Superior temporal gyrus (tissue), 1 donor: Measurements from ENCODE around the gene SPAG6.
A peak's percentile ranks its signal among the peaks of the same experiment; 100 is the strongest.

Experiments
- DNase-seq: peaks from one replicate; pipeline ENCODE4 v3.0.0-alpha.2; 2016; ENCODE audit errors: extremely low spot score

Gene SPAG6

DNA sequence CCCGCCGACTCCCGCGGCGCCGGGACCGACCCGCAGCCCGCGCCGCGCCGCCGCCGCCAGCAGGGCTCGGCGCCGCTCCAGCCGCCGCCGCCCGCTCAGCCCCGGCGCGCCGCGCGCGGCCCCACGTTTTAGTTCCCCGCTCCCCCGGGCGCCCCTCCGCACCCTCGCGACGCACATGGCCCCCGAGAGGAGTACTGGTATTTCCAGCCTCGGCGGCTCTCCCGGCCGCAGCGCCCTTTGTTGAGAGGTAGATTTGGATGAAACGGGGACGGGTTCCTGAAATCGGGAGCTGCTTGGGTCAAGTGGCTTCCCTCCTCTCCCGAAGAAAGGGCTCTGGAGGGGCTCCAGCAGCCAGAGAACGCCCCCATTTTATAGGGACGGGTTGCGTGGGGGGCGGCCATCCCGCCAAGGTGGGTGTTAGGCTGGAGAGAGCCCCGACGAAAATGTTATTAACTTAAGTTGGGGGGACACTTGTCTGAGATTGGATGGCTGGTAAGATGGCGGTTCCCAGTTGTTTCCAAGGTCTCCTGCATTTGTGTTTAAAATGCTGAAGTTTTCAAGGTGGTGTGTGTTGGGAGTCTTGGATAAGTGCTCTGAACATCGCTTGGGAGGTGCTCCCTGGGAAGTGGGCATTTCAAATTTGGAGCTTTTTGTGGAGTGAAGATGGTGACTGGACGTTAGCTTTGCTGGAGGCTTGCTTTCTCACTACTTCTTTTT, 23.2 kb upstream of the SPAG6 start:
- DNase-seq = peak; percentile 29

GRCh38 chr10:22322641-22323160, 22.6 kb upstream of the SPAG6 start:
- peak; percentile 62 for DNase-seq

DNA sequence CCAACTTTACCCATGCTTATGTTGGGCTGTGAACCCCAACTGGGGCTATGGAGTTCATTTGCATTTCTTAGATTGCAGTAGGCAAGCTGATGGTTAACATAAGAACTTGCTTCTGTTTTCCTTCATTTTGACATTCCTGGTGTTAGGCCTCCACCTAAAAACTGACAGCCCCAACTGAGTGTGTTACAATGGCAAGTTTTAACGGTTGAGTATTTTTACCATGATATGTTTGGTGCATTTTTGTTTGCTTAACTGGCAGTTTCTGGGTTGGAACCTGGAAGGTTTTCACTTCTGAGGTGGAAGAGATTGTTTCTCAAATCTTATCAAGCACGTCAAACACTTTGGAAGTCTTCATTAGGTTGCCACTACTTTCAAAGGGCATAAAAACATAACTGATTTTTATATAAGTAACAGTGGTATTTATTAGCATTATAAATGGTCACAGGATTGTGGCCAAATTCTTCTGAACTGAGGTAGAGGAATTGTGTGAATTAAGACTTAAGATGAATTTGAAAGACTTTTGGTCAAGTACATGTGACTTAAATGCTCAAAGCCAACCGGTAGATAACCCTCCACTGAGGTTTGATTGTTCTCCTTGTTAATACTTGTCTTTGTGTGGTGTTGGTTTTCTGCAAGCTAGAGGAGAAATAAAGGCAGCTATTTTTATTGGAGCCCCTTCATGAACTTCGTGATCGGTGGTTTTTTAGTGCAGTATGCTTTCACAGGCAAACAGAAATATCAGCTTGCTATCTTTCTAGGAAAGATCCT, 21.6 kb upstream of the SPAG6 start:
- peak; percentile 57 for DNase-seq

- peak; percentile 61 for DNase-seq
Measured at GRCh38 chr10:22324413-22324812, 20.9 kb upstream of the SPAG6 start.

- DNase-seq = peak; percentile 51
Measured at GRCh38 chr10:22324893-22325271, 20.4 kb upstream of the SPAG6 start.

GRCh38 chr10:22325272-22326144, 19.8 kb upstream of the SPAG6 start:
- DNase-seq = peak; percentile 34

GRCh38 chr10:22326145-22326702, 19.1 kb upstream of the SPAG6 start:
- DNase-seq = peak; percentile 46

GRCh38 chr10:22329150-22329549, 16.1 kb upstream of the SPAG6 start:
- no peak for DNase-seq

DNA sequence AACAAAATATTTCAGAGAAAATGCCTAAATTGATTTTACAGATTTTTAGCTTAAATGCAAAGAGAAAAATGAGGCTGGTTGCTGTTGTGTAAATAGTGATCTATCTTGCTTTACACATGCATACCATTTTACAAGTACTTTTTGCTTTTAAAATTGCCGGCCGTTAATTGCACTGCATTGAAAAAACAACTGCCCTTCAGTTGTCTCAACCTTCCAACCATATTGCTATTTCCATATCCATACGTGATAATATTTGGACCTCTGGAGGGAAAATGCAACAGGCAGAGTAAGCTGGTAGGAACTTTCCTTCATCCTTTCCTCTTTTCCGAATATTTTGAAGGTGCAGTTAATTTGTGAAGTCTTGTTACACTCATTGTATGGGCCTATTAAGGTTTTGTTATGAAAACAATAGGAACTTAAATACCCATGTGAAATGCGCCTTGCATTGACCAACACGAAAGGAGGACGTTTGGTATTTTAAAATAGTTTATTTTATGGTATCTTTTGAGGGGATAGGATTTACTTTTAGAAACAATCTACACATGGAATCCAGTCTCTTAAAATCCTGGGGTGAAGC, 13.1 kb upstream of the SPAG6 start:
- DNase-seq = peak; percentile 16

GRCh38 chr10:22333167-22333974, 11.9 kb upstream of the SPAG6 start:
- peak; percentile 21 for DNase-seq

- no peak for DNase-seq
Measured at GRCh38 chr10:22333975-22334282, 11.4 kb upstream of the SPAG6 start.

DNA sequence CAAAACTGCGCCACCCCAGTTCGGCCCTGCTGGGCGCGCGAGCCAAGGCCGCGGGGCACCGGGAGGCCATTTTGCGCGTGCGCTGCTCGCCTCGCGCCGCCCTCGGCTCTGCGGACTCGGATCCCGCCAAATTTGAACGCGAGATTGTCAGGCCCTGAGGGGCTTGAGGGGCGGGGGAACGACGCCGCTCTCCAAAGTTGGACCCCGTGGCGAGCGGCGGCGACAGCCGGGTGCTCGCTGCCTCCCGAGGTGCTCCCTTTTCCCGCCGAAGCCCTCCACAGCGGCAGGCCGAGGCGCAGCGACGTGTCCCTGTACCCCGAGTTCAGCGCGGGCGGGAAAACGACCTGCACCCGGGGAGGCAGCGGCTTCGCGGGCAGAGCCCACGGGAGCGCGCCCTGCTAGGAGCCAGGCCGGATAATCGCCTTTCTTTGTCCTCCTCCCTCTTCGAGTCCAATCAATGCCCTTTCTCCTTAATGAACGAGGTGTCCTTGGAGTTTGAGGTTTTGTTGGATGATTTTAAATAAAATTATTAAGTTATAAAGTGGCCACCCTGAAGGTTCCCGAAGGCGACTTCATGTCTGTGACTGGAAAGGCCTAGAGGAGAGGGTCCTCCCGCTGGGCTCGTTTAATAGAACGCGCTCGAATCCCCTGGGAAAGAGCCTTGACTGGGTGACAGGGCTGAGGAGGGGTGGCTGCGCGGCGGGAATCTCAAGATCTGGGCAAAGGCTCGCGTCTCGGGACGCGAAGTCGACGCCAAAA, 10.7 kb upstream of the SPAG6 start:
- DNase-seq = peak; percentile 33

DNA sequence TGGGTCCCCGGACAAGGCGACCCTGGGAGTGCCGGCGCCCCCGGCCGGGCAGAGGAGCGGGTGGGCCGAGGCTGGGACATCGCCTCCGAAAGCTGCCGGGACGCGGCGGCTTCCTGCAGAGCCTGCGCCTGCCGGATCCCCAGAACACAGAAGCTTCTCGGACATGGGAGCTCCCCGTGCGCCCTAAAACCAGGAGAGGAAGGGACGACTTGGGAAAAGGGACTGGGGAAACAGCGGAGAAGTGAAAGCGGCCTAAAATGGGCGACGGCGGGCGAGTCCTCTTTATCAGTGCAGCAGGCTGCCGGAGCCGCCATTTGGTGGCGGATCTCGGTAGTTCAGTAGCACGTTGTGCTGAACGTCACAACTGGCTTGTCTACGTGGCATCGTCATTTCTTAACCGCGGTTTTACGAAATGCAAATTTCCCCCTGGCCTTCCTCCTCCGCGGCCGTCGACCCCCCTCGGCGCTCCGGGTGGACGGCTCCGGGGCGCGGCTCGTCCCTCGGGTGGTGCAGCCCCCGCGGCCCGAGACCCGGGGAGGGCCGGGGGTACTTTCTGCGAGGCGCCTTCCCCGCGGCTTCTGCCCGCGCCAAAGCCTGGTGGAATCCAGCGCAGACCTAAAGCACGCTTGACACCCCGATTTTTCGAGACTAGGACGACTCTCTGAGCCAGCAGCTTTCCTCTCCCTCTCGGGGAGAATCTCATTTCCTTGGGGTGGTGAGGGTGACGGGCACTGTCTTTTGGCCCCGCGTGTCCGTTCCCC, 9.9 kb upstream of the SPAG6 start:
- DNase-seq = peak; percentile 66

DNA sequence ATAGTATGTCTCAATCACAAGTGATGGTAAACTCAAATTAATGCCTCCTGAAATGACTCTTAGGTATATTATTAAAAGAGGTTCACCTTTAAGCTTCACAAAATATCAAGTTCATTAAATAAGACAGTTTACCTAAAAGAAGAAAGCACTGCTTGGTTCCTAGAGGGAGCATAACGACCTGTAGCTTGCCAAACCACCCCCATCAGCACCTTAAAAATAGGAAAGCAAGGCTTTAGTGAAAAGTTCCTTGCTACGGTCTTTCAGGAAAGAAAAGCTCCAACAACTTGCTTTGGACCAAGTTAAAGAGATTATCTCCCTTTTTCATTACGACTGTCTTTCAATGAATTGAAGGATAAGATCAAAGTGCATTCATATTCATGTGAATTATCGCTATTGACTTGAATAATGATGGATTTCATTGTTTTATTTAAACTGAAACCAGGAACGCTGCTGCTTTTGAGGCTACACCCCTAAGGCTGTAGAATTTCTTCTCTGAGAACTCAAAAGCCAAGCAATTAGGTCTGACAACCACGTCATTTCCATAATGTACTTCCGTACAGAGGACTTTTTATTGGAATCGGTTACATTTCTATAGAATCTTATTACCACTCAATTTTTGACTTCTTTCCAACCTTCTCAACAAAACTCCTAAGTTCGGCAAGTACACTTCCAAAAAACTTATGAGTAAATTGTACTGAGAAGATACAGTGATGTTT, 7.0 kb upstream of the SPAG6 start:
- no peak for DNase-seq

- DNase-seq = no peak
Measured at GRCh38 chr10:22338931-22339330, 6.4 kb upstream of the SPAG6 start.

DNA sequence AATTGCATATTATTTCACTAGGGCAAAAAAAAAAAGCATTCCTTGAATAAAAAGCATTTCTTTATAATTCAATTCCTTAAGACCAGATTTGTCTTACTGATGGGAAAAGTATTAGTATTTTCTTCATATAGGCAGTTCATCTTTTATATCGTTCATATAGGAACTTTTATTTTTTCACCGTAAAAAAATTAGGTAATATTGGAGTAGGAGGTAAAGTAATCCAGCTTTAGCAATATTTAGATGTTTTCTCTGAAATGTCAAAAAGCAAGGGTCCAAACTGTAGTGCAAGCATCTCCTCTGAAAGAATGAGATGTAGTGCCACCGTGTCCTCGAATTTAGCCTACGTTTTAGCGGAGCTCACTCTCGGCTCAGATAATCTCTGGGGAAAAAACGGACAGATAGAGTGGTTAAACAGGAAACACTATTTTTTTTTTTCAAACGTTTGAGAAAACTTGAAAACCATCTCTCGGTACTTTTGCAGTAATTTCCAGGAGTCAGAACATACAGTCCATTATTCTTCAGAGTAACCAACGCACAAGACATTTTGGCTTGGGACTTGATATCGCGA, 5.5 kb upstream of the SPAG6 start:
- no peak for DNase-seq

- DNase-seq = peak; percentile 93
Measured at GRCh38 chr10:22340329-22341189, 4.7 kb upstream of the SPAG6 start.
